Uterus (tissue), 2 donors: Measurements from ENCODE around the gene GNE.

Experiments
- POLR2A ChIP-seq, 2 donors: fragments of 450-650 bp; IDR thresholded peaks; one replicate each; pipeline ENCODE4 v1.6.1; 2016; ENCODE audit warnings: antibody characterized with exemption in 2 of 2, mild to moderate bottlenecking in 1 of 2, moderate library complexity in 1 of 2
- TF ChIP-seq, protein P1 (sequence below), 4 experiments: fragments of 200-600 bp in 2 of 4; fragments of 450-650 bp in 2 of 4; sonication (generic) in 2 of 4; IDR thresholded peaks; one replicate each; pipeline ENCODE4 v1.5.1; 2016 to 2019; ENCODE audit warnings: antibody characterized with exemption in 4 of 4, mild to moderate bottlenecking in 2 of 4, moderate library complexity in 1 of 4

DNA sequence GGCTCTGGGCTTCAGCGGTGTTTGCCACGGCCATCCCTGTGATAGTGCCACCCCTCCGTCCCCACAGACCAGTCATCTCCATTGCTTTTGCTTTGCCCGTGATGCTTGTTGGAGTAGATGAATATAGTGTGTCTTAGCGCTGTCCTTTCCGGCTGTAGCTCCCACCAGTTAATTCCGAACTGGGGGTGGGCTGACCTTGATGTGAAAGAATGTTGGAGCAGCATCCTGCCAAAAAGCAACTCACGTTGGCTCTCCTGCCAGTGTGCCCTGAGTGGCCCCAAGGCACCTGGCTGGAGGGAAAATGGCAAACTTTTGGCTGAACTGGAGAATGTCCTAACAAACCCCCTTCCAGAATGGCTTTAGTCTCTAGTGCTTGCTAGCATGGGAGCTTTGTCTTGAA is 47.5 kb downstream of the GNE start:
- TF ChIP-seq, protein P1, sequence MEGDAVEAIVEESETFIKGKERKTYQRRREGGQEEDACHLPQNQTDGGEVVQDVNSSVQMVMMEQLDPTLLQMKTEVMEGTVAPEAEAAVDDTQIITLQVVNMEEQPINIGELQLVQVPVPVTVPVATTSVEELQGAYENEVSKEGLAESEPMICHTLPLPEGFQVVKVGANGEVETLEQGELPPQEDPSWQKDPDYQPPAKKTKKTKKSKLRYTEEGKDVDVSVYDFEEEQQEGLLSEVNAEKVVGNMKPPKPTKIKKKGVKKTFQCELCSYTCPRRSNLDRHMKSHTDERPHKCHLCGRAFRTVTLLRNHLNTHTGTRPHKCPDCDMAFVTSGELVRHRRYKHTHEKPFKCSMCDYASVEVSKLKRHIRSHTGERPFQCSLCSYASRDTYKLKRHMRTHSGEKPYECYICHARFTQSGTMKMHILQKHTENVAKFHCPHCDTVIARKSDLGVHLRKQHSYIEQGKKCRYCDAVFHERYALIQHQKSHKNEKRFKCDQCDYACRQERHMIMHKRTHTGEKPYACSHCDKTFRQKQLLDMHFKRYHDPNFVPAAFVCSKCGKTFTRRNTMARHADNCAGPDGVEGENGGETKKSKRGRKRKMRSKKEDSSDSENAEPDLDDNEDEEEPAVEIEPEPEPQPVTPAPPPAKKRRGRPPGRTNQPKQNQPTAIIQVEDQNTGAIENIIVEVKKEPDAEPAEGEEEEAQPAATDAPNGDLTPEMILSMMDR (IDR thresholded peaks at IDR 0.05) = no peak
- TF ChIP-seq POLR2A (IDR thresholded peaks at IDR 0.05) = no peak
